Naive thymus-derived CD4-positive, alpha-beta T cell (primary cell): ENCODE measurements around the gene PDIA5. TPM values are rescaled to one million over a fixed set of nuclear protein-coding genes. Genes with fewer than 3 reads are reported as not detected.

ENCODE experiments used
- ATAC-seq: fragments of 150-1000 bp; cut with Tn5 transposase; 2 replicates; pipeline ENCODE4 v1.10.0; 2021; ENCODE audit warnings: mild to moderate bottlenecking, moderate library complexity
- CTCF ChIA-PET: fragments of 350-600 bp; sonication (Branson Sonifier 250); formaldehyde crosslinking; loops from one replicate; lab custom pipeline; 2021; ENCODE audit warnings: antibody characterized with exemption; lab: Charles Lee
- POLR2A ChIA-PET: fragments of 350-600 bp; sonication (Branson Sonifier 250); formaldehyde crosslinking; loops from one replicate; lab custom pipeline; 2021; ENCODE audit warnings: antibody characterized with exemption, inconsistent platforms; lab: Charles Lee
- DNase-seq, 9 donors: peaks; one replicate each; pipeline versions ENCODE4 v3.0.0 to v3.0.0-alpha.2; 2020 to 2022; ENCODE audit warnings: mixed read lengths in 1 of 9
- H3K27ac ChIP-seq: one replicate; pipeline ENCODE4 v1.7.0; 2013; ENCODE audit warnings: mild to moderate bottlenecking, low read depth, low read length, moderate library complexity
- H3K27me3 ChIP-seq, 2 donors: one replicate each; pipeline ENCODE4 v1.7.0; 2013; ENCODE audit warnings: low read length in 2 of 2, mild to moderate bottlenecking in 2 of 2, moderate library complexity in 2 of 2; ENCODE audit not compliant: control insufficient read depth in 2 of 2, insufficient read depth in 2 of 2
- H3K36me3 ChIP-seq, 3 experiments: 1 replicate in 2 of 3; 2 replicates in 1 of 3; pipeline ENCODE4 v1.7.0; 2013; ENCODE audit warnings: low read length in 3 of 3, mild to moderate bottlenecking in 3 of 3, moderate library complexity in 1 of 3; ENCODE audit not compliant: insufficient read depth in 3 of 3, control insufficient read depth in 2 of 3
- H3K4me1 ChIP-seq, 2 donors: one replicate each; pipeline ENCODE4 v1.7.0; 2013; ENCODE audit warnings: low read length in 2 of 2, mild to moderate bottlenecking in 2 of 2, moderate library complexity in 1 of 2; ENCODE audit not compliant: control insufficient read depth in 2 of 2, insufficient read depth in 2 of 2
- H3K4me3 ChIP-seq: 2 replicates; pipeline ENCODE4 v1.7.0; 2013; ENCODE audit warnings: mild to moderate bottlenecking, low read length
- H3K9me3 ChIP-seq, 3 experiments: 1 replicate in 2 of 3; 2 replicates in 1 of 3; pipeline ENCODE4 v1.7.0; 2013; ENCODE audit warnings: low read length in 3 of 3; ENCODE audit not compliant: control insufficient read depth in 2 of 3
- H3K27ac Mint-ChIP-seq, 9 donors: one replicate each; pipeline ENCODE4 v1.8.0; 2020 to 2022; ENCODE audit warnings: mixed read lengths in 9 of 9, mild to moderate bottlenecking in 8 of 9, moderate library complexity in 5 of 9, inconsistent platforms in 2 of 9
- H3K27me3 Mint-ChIP-seq, 5 donors: one replicate each; pipeline ENCODE4 v1.8.0; 2021 to 2022; ENCODE audit warnings: mixed read lengths in 5 of 5, mild to moderate bottlenecking in 1 of 5
- H3K36me3 Mint-ChIP-seq, 5 donors: one replicate each; pipeline ENCODE4 v1.8.0; 2020 to 2022; ENCODE audit warnings: mixed read lengths in 5 of 5, mild to moderate bottlenecking in 3 of 5, inconsistent platforms in 1 of 5
- H3K4me1 Mint-ChIP-seq, 7 donors: one replicate each; pipeline ENCODE4 v1.8.0; 2020 to 2022; ENCODE audit warnings: mixed read lengths in 7 of 7, mild to moderate bottlenecking in 3 of 7, inconsistent platforms in 1 of 7
- H3K4me3 Mint-ChIP-seq, 10 donors: one replicate each; pipeline ENCODE4 v1.8.0; 2020 to 2022; ENCODE audit warnings: mild to moderate bottlenecking in 10 of 10, mixed read lengths in 10 of 10, moderate library complexity in 6 of 10, inconsistent platforms in 2 of 10
- H3K9me3 Mint-ChIP-seq, 11 donors: one replicate each; pipeline ENCODE4 v1.8.0; 2020 to 2022; ENCODE audit warnings: mixed read lengths in 11 of 11, mild to moderate bottlenecking in 4 of 11, inconsistent platforms in 1 of 11, moderate library complexity in 1 of 11
- intact Hi-C, 2 donors: fragments of 100-400 bp; cut with micrococcal nuclease; formaldehyde crosslinking; loops; one replicate each; pipeline ENCODE4 v1.15.1; 2023
- polyA plus RNA-seq, 2 donors: library from polyadenylated mRNA; unstranded; fragments of 300-500 nt; fragmentation: Illumina TruSeq; gene quantifications; one replicate each; pipeline ENCODE4 v1.2.3, GENCODE V29; 2021
- total RNA-seq, 6 experiments: library from RNA in 5 of 6; stranded (reverse) in 5 of 6; gene quantifications; 1 replicate in 5 of 6; 2 replicates in 1 of 6; pipeline ENCODE4 v1.2.3 and lab custom pipeline; 2021 to 2026

PDIA5 gene
- total and polyA plus RNA-seq, 7 experiments from 2014 or later: 3.4 to 21.7 (median 5.6) TPM

- Histone ChIP-seq H3K4me1 (peaks cover 7 to 8% of the 10 kb centered on the region in 2 donors), H3K36me3 (no peaks in the 10 kb centered on the region), H3K9me3 (no peaks in the 10 kb centered on the region), H3K4me3 (no peak overlapping the region), H3K27ac (no peak overlapping the region), H3K27me3 (no peaks in the 10 kb centered on the region)
- POLR2A ChIA-PET: no interaction called here
- no peaks in the 10 kb centered on the region for H3K27me3 Mint-ChIP-seq
- DNase-seq: no peak
- CTCF ChIA-PET: no interaction called here
- peaks cover 26 to 44% (median 30%) of the 10 kb centered on the region in 7 donors for H3K4me1 Mint-ChIP-seq
- intact Hi-C loops: no loop called here
- no peak overlapping the region for H3K27ac Mint-ChIP-seq
- H3K9me3 Mint-ChIP-seq: no peaks in the 10 kb centered on the region
- no peak for ATAC-seq
- H3K4me3 Mint-ChIP-seq: no peak overlapping the region
- peaks cover 0 to 3% (median 0%) of the 10 kb centered on the region in 5 donors for H3K36me3 Mint-ChIP-seq
Measured at GRCh38 chr3:123072564-123072963, 5.7 kb downstream of the PDIA5 start.

DNA sequence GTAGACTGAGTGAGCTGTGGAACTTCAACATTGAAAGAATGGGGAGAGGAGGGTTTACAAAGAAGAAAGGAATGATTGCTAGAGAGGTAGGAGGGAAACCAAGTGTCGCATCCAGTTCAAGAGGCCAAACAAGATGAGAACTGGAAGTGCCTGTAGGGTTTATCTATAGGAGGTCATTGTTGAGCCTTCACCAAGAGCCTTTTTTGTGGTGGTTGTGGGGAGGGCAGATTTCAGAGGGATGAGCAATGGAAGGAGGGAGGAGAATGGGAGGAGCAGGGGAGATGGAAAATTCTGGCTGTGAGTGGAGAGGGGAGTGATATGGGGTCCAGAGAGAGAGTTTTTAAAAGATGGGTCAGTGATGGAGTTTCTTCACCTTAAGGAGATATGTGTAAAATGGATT, 8.5 kb downstream of the PDIA5 start:
- no peak overlapping the region for H3K4me3 ChIP-seq
- Mint-ChIP-seq H3K27me3 (no peaks in the 10 kb centered on the region), H3K9me3 (no peaks in the 10 kb centered on the region), H3K36me3 (peaks cover 0 to 3% (median 0%) of the 10 kb centered on the region in 5 donors), H3K4me1 (peaks cover 10 to 31% (median 15%) of the 10 kb centered on the region in 7 donors), H3K4me3 (no peak overlapping the region), H3K27ac (no peak overlapping the region)
- no peaks in the 10 kb centered on the region for H3K36me3 ChIP-seq
- H3K9me3 ChIP-seq: no peaks in the 10 kb centered on the region
- CTCF ChIA-PET: no interaction called here
- POLR2A ChIA-PET: no interaction called here
- H3K27me3 ChIP-seq: no peaks in the 10 kb centered on the region
- intact Hi-C loops: no loop called here
- DNase-seq (no peak), ATAC-seq (no peak)
- no peak overlapping the region for H3K27ac ChIP-seq
- no peaks in the 10 kb centered on the region for H3K4me1 ChIP-seq

GRCh38 chr3:123076112-123076495, 9.3 kb downstream of the PDIA5 start:
- Mint-ChIP-seq H3K9me3 (no peaks in the 10 kb centered on the region), H3K4me1 (peaks cover 9 to 31% (median 15%) of the 10 kb centered on the region in 7 donors), H3K27me3 (no peaks in the 10 kb centered on the region), H3K27ac (peak overlapping the region in 1 of 9 donors; percentile 32), H3K36me3 (peaks cover 0 to 3% (median 0%) of the 10 kb centered on the region in 5 donors), H3K4me3 (no peak overlapping the region)
- no peaks in the 10 kb centered on the region for H3K9me3 ChIP-seq
- DNase-seq: no peak
- CTCF ChIA-PET: no interaction called here
- POLR2A ChIA-PET: no interaction called here
- no peaks in the 10 kb centered on the region for H3K4me1 ChIP-seq
- H3K4me3 ChIP-seq: no peak overlapping the region
- H3K27ac ChIP-seq: no peak overlapping the region
- H3K27me3 ChIP-seq: no peaks in the 10 kb centered on the region
- ATAC-seq: no peak
- no peaks in the 10 kb centered on the region for H3K36me3 ChIP-seq
- intact Hi-C loops: no loop called here

GRCh38 chr3:123076496-123077418, 9.9 kb downstream of the PDIA5 start:
- H3K27ac ChIP-seq: no peak overlapping the region
- no peak overlapping the region for H3K4me3 ChIP-seq
- Mint-ChIP-seq H3K9me3 (no peaks in the 10 kb centered on the region), H3K27ac (peak overlapping the region in 1 of 9 donors; percentile 32), H3K4me3 (no peak overlapping the region), H3K4me1 (peaks cover 10 to 33% (median 14%) of the 10 kb centered on the region in 7 donors), H3K27me3 (no peaks in the 10 kb centered on the region), H3K36me3 (peaks cover 0 to 3% (median 0%) of the 10 kb centered on the region in 5 donors)
- no peaks in the 10 kb centered on the region for H3K27me3 ChIP-seq
- H3K9me3 ChIP-seq: no peaks in the 10 kb centered on the region
- POLR2A ChIA-PET: no interaction called here
- no peak for ATAC-seq
- DNase-seq: no peak
- CTCF ChIA-PET: no interaction called here
- no peaks in the 10 kb centered on the region for H3K36me3 ChIP-seq
- intact Hi-C loops: no loop called here
- H3K4me1 ChIP-seq: no peaks in the 10 kb centered on the region

GRCh38 chr3:123078101-123078500, 11.3 kb downstream of the PDIA5 start:
- CTCF ChIA-PET: no interaction called here
- no peak overlapping the region for H3K27ac Mint-ChIP-seq
- H3K4me3 ChIP-seq: no peak overlapping the region
- no peaks in the 10 kb centered on the region for H3K9me3 Mint-ChIP-seq
- H3K36me3 Mint-ChIP-seq: no peaks in the 10 kb centered on the region
- intact Hi-C loops: no loop called here
- no peaks in the 10 kb centered on the region for H3K27me3 Mint-ChIP-seq
- POLR2A ChIA-PET: no interaction called here
- H3K36me3 ChIP-seq: no peaks in the 10 kb centered on the region
- no peaks in the 10 kb centered on the region for H3K9me3 ChIP-seq
- no peaks in the 10 kb centered on the region for H3K4me1 ChIP-seq
- no peaks in the 10 kb centered on the region for H3K27me3 ChIP-seq
- H3K4me3 Mint-ChIP-seq: no peak overlapping the region
- no peak for ATAC-seq
- H3K4me1 Mint-ChIP-seq: peaks cover 0 to 37% (median 22%) of the 10 kb centered on the region in 7 donors
- no peak overlapping the region for H3K27ac ChIP-seq
- DNase-seq: no peak

GRCh38 chr3:123080864-123081562, 14.2 kb downstream of the PDIA5 start:
- no peaks in the 10 kb centered on the region for H3K9me3 Mint-ChIP-seq
- H3K27me3 Mint-ChIP-seq: no peaks in the 10 kb centered on the region
- H3K4me1 ChIP-seq: no peaks in the 10 kb centered on the region
- ChIA-PET POLR2A (no interaction called here), CTCF (no interaction called here)
- H3K4me3 Mint-ChIP-seq: no peak overlapping the region
- H3K27me3 ChIP-seq: no peaks in the 10 kb centered on the region
- no peaks in the 10 kb centered on the region for H3K36me3 Mint-ChIP-seq
- peaks cover 21 to 49% (median 38%) of the 10 kb centered on the region in 7 donors for H3K4me1 Mint-ChIP-seq
- H3K9me3 ChIP-seq: no peaks in the 10 kb centered on the region
- H3K36me3 ChIP-seq: no peaks in the 10 kb centered on the region
- ATAC-seq (no peak), DNase-seq (no peak)
- no peak overlapping the region for H3K27ac ChIP-seq
- H3K27ac Mint-ChIP-seq: no peak overlapping the region
- H3K4me3 ChIP-seq: no peak overlapping the region
- intact Hi-C loops: no loop called here
